Fibroblast of lung (primary cell): ENCODE data around the gene CACNG4.

Experiments
- CTCF ChIP-seq, 2 donors: IDR thresholded peaks in 1 of 2; conservative IDR thresholded peaks in 1 of 2; 1 replicate in 1 of 2; 2 replicates in 1 of 2; pipeline ENCODE4 v1.5.1; 2011 to 2012; ENCODE audit warnings: low read length in 2 of 2, control low read depth in 1 of 2, inconsistent platforms in 1 of 2, low read depth in 1 of 2, mild to moderate bottlenecking in 1 of 2
- EZH2 ChIP-seq: IDR thresholded peaks from 2 replicates; pipeline ENCODE4 v1.5.1; 2012; ENCODE audit warnings: low read length, control low read depth, mild to moderate bottlenecking; ENCODE audit errors: missing control alignments

DNA sequence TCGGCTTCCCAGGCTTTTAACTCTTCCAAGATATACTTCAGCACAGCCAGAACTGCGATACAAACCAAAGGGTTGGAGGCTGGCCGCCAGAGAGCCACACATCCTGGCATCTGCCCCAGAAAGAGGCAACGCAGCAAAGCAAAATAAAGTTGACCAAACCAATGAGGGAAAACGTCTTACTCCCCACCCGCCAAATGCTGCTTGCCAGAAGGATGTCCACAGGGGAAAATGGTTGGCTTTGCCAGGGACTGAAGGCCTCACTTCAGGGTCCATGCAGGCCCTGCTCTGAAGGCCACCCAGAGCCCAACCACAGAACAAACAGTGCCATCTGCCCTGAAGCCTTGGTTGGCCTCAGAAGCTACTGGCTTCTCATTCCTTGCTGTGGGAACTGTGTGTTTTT is 94.9 kb downstream of the CACNG4 start:
- TF ChIP-seq CTCF (conservative IDR thresholded peaks at IDR 0.05 in 1 of 2, IDR thresholded peaks at IDR 0.05 in 1 of 2; ENCODE audit: low read depth in 1 of 2, low read length in 2 of 2), result no peak
- TF ChIP-seq EZH2, result no peak
